Activated T-helper 1 cell treated with anti-CD3 and anti-CD28 coated beads, Interleukin-2, amount 50 U/mL, for 16 hours (primary cell): ENCODE data around the gene MRPL22.
"Not testable (repeated sequence)": the region's sequence is repeated elsewhere in the genome, so short reads cannot be mapped to it uniquely, and the experiment has no call there.

ENCODE experiments used
- DNase-seq, 2 donors: peaks; one replicate each; pipeline ENCODE4 v3.0.0-alpha.2; 2020; ENCODE audit warnings: low read depth in 1 of 2, low spot score in 1 of 2

Gene MRPL22

GRCh38 chr5:154940375-154940771, 500 bp upstream of the MRPL22 start:
- DNase-seq, result no peak

- DNase-seq, result no peak
Measured at GRCh38 chr5:154943527-154943926, 2.7 kb downstream of the MRPL22 start.

- no peak for DNase-seq
Measured at GRCh38 chr5:154944716-154945115, 3.8 kb downstream of the MRPL22 start.

- DNase-seq, result no peak
Measured at GRCh38 chr5:154945695-154946301, 4.9 kb downstream of the MRPL22 start.

DNA sequence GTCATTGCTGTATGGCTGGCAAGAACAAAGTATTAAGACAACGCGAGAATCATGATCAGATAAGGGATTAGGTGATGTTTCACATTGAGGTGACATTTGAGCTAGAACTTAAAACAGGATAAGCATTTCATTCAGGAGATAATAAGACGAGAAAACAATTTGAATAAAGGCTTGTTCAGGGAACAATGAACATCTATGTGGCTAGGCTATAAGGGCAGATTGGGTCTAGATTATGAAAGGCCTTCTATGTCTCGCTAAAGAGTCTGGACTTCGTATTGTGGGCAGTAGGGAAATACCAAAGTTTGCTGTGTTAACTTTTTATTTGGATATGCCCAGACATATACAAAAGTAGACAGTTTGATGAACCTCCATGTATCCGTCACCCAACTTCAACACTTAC, 6.9 kb downstream of the MRPL22 start:
- DNase-seq, result no peak

DNA sequence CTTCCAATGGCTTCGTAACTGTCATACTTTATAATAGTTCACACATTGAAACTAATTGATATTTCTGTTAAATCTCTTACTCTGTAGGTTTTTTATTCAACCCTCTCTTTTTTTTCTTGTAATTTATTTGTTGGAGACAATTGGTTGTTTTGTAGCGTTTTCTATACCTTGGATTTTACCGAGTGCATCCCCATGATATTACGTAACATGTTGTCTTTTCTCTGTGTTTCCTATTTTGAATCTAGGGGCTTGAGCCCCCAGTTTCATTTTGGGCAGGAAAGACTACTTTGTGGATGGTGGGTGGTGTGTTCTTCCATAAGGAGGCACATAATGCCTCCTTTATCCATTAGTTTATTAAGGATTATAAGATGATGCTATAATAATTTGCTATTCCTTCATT, 7.4 kb downstream of the MRPL22 start:
- no peak for DNase-seq

GRCh38 chr5:154949781-154950180, 8.9 kb downstream of the MRPL22 start:
- DNase-seq, result no peak

DNA sequence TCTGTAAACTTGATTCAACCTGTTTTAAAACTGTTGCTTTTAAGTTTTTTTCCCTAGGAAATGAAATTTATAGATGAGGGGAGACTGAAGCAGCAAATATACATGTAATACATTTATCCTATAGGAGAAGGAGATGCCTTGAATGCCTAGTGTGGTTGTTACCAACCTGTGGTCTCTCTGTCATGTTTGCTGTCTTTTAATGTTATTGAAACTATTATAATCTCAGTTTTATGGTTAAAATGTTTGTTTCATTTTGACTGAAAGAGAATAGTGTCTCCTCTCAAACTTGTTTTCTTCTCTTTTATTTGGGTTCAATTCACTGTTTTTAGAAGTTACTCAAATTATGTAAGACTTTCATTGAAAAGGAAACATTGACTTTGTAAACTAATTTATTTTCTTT, 15.8 kb downstream of the MRPL22 start:
- no peak for DNase-seq

DNA sequence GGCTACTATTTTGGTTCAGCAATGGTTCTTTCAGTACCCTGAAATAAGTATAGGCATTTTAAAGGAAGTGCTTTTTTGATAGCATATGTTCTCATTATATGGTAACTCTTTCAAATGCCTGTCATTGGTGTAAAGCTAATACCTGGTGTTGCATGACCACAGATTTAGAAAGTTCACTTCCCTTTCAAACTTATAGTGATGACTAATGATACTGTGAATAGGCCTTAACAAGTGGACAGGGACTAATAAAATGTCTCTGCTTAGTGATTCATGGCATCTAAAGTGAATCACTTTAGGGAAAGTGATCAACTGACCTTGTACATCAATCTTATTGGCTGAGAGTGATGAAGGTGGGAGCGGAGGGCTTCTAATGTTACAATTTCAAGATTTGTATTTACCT, 21.6 kb downstream of the MRPL22 start:
- DNase-seq, result no peak

DNA sequence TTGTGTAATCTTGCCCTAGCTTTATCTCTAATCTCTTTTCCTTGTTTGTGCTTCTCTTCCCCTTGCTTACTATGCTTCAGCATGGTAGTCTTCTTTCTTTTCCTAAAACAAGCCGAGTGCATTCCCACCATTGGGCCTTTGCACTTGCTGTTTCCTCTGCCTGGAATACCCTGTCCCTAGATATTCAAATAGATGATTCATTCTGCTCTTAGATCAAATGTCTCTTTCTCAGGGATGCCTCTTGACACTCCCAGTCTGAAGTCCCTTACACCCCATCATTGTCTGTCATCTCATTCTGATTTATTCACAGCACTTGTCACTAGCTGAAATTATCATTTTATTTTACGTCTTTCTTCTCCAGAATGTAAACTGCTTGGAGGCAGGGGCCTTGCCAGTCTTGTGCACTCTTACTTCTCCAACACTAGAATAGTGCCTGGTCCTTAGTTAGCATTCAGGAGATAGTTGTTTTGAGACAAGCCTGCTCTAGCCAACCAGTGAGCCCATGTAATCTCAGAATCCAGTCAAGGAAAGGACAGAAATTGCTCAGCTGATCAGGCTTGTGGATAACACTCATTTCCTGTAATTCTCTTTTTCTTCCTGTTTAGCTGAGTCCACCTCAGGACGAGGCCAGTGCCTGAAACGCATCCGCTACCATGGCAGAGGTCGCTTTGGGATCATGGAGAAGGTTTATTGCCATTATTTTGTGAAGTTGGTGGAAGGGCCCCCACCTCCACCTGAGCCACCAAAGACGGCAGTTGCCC, 25.4 kb downstream of the MRPL22 start:
- no peak for DNase-seq

DNA sequence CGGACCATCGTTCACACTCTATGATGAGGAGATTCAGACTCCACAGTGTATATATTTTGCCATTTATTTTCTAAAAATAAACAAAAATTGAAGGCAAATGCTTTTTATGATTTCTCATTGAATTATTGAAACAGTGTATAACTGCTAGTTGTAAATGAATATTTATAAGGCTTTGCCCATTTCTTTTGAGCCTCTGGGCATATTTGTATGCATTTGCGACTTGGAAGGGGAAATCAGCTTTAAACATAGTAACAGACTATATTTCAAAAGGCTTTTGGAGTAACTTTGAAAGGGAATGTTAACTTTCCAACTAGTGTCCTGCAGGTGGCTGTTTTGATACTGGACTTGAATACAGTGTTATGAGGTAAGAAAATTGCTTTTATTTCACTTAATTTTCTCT, 26.0 kb downstream of the MRPL22 start:
- no peak for DNase-seq

- no peak for DNase-seq
Measured at GRCh38 chr5:154967421-154968024, 26.6 kb downstream of the MRPL22 start.

GRCh38 chr5:154968953-154969352, 28.1 kb downstream of the MRPL22 start:
- DNase-seq, result no peak

GRCh38 chr5:154970759-154971158, 29.9 kb downstream of the MRPL22 start:
- no peak for DNase-seq

GRCh38 chr5:154971501-154971900, 30.6 kb downstream of the MRPL22 start:
- DNase-seq, result no peak

DNA sequence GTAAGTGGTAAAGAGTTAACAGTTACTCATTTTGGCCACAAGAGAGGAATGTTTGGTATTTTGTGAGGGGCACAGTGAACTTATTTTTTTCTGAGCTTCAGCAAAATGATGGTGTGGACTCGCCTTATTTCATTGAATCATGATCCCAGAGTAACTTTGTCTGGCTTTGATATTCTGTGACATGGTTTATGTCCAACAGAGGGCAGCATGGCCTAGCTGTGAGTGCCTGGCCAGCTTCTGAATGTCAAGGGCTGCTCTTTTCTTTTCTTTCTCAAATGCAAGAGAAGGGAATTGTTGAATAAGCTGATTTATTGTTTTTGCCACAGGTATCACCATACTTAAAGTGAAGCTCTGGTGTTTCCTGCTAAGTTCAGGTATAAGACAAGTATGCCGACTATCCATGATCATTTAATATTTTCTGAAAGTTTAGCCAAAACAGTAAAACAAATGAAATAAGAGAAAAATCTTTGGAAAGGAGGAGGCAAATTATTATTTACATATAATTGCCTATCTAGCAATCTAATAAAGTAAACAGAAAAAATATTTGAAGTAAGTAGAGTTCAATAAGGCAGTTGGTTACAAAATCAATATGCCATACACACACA, 31.7 kb downstream of the MRPL22 start:
- DNase-seq, result no peak

DNA sequence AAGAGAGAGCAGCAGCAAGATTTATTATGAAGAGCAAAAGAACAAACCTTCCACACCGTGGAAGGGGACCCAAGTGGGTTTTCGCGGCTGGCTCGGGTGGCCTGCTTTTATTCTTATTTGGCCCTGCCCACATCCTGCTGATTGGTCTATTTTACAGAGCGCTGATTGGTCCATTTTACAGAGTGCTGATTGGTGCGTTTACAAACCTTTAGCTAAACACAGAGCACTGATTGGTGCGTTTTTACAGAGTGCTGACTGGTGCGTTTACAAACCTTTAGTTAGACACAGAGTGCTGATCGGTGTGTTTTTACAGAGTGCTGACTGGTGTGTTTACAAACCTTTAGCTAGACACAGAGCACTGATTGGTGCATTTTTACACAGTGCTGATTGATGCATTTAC, 35.2 kb downstream of the MRPL22 start:
- DNase-seq, result not testable (repeated sequence)

GRCh38 chr5:154977409-154977808, 36.5 kb downstream of the MRPL22 start:
- no peak for DNase-seq

DNA sequence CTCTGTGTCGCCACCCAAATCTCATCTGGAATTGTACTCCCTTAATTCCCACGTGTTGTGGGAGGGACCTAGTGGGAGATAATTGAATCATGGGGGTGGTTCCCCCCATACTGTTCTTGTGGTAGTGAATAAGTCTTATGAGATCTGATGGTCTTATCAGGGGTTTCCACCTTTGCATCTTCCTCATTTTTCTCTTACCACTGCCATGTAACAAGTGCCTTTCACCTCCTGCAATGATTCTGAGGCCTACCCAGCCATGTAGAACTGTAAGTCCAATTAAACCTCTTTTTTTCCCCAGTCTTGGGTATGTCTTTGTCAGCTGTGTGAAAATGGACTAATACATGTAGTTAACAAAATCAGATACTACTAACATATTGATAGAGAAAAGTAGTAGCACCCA, 37.4 kb downstream of the MRPL22 start:
- DNase-seq, result not testable (repeated sequence)

DNA sequence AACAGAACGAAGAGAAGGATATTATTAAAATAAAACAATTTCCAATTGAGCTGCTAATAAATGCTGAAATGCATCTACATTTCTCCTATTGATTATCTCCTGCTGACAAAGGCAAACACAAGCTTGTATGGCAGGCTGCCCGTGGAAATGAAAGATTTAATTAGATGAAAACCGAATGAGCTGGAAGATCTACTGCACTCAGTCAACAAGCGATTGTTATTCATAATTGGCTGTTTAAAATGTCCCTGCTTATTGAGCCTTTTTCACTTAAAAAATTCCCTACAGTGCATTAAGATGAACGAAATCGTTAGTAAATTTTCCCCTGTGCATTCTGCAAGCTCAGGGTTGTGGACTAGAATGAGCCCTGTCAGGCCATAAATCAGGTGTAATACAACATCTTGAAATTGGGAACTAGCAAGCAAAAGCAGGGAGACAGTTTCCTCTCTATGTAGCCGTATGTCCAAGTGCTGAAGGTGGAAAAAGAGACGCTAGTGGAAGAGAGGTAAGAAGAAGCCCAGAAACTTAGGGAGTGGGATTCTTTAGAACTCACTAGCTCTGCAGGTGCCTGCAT, 44.2 kb downstream of the MRPL22 start:
- DNase-seq, result no peak

DNA sequence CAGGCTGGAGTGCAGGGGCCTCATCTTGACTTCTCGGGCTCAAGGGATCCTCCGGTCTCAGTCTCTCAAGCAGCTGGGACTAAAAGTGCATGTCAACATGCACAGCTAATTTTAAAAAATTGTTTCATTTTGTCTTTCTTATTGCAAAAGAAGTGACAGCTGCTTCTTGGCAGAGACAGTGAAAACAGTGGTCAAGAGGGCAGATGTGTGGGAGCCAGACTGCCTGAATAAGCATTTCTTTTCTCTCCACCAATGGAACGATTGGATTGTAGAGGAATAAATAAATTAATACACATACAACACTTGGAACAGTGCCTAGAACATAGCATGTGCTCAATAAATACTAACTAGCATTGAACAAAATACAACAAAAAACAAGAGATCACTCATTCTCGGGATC, 45.3 kb downstream of the MRPL22 start:
- no peak for DNase-seq

GRCh38 chr5:154989626-154990025, 48.8 kb downstream of the MRPL22 start:
- no peak for DNase-seq
